ENCODE measurements around the gene UBAC1. TPM values are rescaled to one million over a fixed set of nuclear protein-coding genes. Genes with fewer than 3 reads are reported as not detected.

The UBAC1 gene
- total RNA-seq, 1 donor from 2014 or later = 30.1 TPM

DNA sequence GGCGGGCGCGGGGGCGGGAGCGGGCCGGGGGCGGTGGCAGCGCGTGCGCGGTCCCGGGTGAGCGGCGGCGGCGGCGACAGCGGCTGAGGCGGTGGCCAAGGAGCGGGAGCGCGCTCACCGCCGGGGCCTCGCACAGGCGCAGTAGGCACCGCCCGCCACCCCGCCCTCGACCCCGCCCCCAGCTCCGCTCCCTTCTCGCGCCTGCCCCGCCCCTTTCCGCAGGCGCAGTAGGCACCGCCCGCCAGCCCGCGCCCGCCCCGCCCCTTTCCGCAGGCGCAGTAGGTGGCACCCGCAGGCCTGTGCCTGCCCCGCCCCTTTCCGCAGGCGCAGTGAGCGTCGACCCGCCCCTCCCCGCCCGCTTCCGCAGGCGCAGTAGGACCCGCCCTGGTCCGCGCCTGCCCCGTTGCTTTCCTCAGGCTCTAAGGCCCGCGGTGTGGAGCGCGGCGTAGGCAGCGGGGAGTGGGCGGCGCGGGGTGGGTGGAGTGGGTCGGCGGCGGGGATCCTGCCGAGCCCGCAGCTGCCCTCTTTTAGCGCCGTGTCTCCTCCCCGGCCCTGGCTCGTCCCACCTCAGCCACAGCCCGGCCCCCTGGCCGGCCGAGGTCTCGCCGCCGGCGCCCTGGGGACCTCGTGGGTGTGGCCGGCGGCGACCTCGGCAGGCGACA lies 53.6 kb downstream of the UBAC1 start, which contains the start of gene CAMSAP1:
CAMSAP1 (minus strand) TSS at position 116 of the 662 bp plus-strand sequence. CDS start 387 bp downstream, outside the sequence.
- H3K27me3 ChIP-seq = no peaks in the 10 kb centered on the region
- no peaks in the 10 kb centered on the region for H3K9me3 ChIP-seq
- DNase-seq (peak; percentile 96), ATAC-seq (peak; percentile 97)
- H3K4me1 ChIP-seq = peaks cover 34% of the 10 kb centered on the region
- peak within 1 kb of the TSS; percentile 76 for H3K4me3 ChIP-seq
- no peaks in the 10 kb centered on the region for H3K36me3 ChIP-seq
- peak within 1 kb of the TSS; percentile 82 for H3K27ac ChIP-seq
- TF ChIP-seq, protein P1, sequence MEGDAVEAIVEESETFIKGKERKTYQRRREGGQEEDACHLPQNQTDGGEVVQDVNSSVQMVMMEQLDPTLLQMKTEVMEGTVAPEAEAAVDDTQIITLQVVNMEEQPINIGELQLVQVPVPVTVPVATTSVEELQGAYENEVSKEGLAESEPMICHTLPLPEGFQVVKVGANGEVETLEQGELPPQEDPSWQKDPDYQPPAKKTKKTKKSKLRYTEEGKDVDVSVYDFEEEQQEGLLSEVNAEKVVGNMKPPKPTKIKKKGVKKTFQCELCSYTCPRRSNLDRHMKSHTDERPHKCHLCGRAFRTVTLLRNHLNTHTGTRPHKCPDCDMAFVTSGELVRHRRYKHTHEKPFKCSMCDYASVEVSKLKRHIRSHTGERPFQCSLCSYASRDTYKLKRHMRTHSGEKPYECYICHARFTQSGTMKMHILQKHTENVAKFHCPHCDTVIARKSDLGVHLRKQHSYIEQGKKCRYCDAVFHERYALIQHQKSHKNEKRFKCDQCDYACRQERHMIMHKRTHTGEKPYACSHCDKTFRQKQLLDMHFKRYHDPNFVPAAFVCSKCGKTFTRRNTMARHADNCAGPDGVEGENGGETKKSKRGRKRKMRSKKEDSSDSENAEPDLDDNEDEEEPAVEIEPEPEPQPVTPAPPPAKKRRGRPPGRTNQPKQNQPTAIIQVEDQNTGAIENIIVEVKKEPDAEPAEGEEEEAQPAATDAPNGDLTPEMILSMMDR (IDR thresholded peaks at IDR 0.05) = no peak
- intact Hi-C loops (cut with DNase I) = no loop called here

DNA sequence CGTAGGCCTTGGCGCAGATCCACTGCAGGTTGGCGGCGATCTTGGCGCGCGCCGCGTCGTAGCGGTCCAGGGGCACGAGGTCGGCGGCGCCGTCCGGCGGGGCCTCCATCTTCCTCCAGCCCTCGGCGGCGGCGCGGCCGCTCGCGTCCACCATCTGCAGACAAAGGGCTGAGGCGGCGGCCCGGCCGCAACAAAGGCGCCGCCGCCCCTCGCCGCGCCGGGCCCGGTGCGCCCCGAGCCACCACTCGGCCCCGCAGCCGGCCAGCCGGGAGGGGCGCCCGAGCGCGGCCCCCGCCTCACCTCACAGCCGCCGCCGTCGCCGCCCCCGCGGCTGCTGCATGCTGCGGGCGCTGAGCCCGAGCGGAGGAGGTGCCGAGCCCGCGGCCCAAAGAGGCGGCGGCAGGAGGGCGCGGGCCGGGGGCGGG lies 54.2 kb downstream of the UBAC1 start:
- Histone ChIP-seq H3K4me3 (peak overlapping the region; percentile 66), H3K4me1 (peaks cover 40% of the 10 kb centered on the region), H3K9me3 (no peaks in the 10 kb centered on the region), H3K27me3 (no peaks in the 10 kb centered on the region), H3K27ac (no peak overlapping the region), H3K36me3 (no peaks in the 10 kb centered on the region)
- intact Hi-C loops (cut with DNase I) = no loop called here
- TF ChIP-seq, protein P1 (IDR thresholded peaks at IDR 0.05) = no peak
- ATAC-seq = no peak
- peak; percentile 79 for DNase-seq

GRCh38 chr9:135906291-135907005 lies 54.7 kb downstream of the UBAC1 start:
- ATAC-seq (no peak), DNase-seq (peak; percentile 75)
- peak overlapping the region; percentile 66 for H3K4me3 ChIP-seq
- H3K9me3 ChIP-seq = no peaks in the 10 kb centered on the region
- H3K36me3 ChIP-seq = no peaks in the 10 kb centered on the region
- H3K27me3 ChIP-seq = no peaks in the 10 kb centered on the region
- TF ChIP-seq, protein P1 (IDR thresholded peaks at IDR 0.05) = no peak
- peak overlapping the region; percentile 65 for H3K27ac ChIP-seq
- intact Hi-C loops (cut with DNase I) = no loop called here
- H3K4me1 ChIP-seq = peaks cover 42% of the 10 kb centered on the region

DNA sequence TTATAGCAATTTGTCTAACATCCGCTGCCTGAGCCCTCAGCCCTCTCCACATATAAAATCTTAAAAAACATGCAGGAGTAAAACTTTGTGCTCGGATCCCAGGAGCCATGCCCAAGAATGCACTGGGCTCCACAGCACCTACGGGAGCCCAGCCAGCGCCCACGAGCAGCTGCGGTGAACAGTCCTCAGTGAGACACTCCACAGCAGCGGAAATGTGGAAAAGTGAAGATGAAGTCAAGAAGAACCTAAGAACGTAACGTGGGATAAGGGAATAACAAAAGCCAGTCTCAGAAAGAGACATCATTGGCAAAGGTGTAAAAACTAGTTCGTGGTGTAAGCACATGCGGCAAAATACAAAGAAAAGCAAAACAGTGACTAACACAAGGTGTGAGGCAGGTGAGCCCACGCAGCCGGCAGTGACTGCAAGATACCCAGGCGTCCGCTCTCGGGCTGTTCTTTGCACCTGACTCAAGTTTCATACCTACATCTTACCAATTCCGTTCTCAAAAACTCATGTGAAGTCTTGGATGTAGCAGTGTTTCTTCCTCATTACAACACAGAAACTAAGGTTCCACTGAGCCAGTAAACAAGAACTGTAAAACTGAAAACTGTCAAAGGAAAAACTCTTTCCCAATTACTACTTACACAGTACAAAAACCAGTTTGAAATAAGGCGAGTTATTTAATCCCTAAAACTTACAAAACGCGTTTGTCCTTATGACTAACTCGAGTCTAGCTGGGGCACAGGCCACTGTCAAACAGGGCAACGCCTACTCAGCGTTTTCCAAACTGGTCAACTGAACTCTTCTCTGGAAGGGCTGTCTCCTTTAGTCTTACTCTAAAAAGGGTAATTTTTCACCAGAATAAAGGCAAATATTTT lies 55.6 kb downstream of the UBAC1 start:
- peak overlapping the region; percentile 66 for H3K4me3 ChIP-seq
- DNase-seq = peak; percentile 55
- H3K36me3 ChIP-seq = no peaks in the 10 kb centered on the region
- TF ChIP-seq, protein P1 (IDR thresholded peaks at IDR 0.05) = no peak
- no peaks in the 10 kb centered on the region for H3K9me3 ChIP-seq
- ATAC-seq = peak; percentile 3
- peaks cover 42% of the 10 kb centered on the region for H3K4me1 ChIP-seq
- intact Hi-C loops (cut with DNase I) = no loop called here
- no peaks in the 10 kb centered on the region for H3K27me3 ChIP-seq
- peak overlapping the region; percentile 65 for H3K27ac ChIP-seq

- no peaks in the 10 kb centered on the region for H3K36me3 ChIP-seq
- no peak for ATAC-seq
- DNase-seq = peak; percentile 25
- peaks cover 38% of the 10 kb centered on the region for H3K4me1 ChIP-seq
- no peaks in the 10 kb centered on the region for H3K9me3 ChIP-seq
- H3K27ac ChIP-seq = no peak overlapping the region
- TF ChIP-seq, protein P1 (IDR thresholded peaks at IDR 0.05) = no peak
- H3K27me3 ChIP-seq = no peaks in the 10 kb centered on the region
- no peak overlapping the region for H3K4me3 ChIP-seq
- intact Hi-C loops (cut with DNase I) = no loop called here
Observed at GRCh38 chr9:135903786-135904520, 57.2 kb downstream of the UBAC1 start.
